ENCODE data around the gene PIM3. TPM values are rescaled to one million over a fixed set of nuclear protein-coding genes. Genes with fewer than 3 reads are reported as not detected.
"Not testable (repeated sequence)": the region's sequence is repeated elsewhere in the genome, so short reads cannot be mapped to it uniquely, and the experiment has no call there.

Gene PIM3
- polyA plus RNA-seq, 1 donor, result 41.5 TPM

DNA sequence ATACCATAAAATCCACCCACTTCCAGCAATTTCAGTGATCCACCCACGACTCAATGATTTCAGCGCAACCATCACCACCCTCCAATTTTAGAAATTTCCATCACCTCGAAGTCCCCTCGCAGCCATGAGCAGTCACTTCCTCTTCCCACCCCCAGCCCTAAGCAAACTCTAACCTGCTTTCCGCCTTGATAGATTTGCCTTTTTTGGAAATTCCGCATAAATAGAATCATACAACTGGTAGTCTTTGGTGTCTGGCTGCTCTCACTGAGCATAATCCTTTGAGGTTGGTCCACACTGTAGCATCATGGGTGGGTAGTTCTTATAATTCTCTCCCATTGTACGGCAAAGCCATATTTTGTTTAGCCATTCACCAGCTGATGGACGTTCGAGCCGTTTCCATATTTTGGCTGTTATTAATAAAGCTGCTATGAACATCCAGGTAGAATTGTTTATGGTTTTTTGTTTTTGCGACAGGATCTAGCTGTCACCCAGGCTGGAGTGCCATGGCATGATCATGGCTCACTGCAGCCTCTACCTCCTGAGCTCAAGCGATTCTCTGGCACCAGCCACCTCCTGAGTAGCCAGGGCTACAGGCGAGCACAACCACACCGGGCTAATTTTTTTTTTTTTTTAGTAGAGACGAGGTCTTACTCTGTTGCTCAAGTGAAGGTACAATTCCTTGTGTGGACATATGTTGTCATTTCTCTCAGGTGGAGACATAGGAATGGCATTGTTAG, 16.0 kb downstream of the PIM3 start:
- H3K4me1 ChIP-seq (ENCODE audit: control insufficient read depth, insufficient read depth, low read length), result peaks cover 2% of the 10 kb centered on the region
- DNase-seq, result no peak
- H3K4me3 ChIP-seq (ENCODE audit: low read length), result no peak overlapping the region
- peaks cover 8% of the 10 kb centered on the region for H3K9me3 ChIP-seq (ENCODE audit: control insufficient read depth, low read depth, low read length)
- no peaks in the 10 kb centered on the region for H3K36me3 ChIP-seq (ENCODE audit: control insufficient read depth, insufficient read depth, low read length)
- peaks cover 10% of the 10 kb centered on the region for H3K27me3 ChIP-seq (ENCODE audit: control insufficient read depth, insufficient read depth, low read length)
- 85% methylated on average over 4 of the region's 15 CpGs for WGBS (ENCODE audit: insufficient coverage, low lambda C conversion rate)
- no peak overlapping the region for H3K27ac ChIP-seq (ENCODE audit: low read length)

DNA sequence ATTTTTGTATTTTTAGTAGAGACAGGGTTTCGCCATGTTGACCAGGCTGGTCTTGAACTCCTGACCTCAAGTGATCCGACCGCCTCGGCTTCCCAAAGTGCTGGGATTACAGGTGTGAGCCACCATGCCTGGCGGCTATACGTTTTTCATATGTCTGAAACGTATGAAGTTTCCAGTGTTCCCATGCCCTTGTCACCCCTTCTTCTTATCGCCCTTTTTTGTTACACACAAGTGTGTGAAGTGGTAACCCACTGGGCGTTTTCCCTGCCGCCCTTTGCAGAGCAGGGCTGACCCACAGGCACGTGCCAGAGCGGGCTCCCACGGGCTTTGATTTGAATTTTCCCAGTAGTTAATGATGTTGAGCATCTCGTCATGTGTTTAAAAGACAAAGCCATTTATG, 17.0 kb downstream of the PIM3 start:
- H3K4me1 ChIP-seq (ENCODE audit: control insufficient read depth, insufficient read depth, low read length), result peaks cover under 1% of the 10 kb centered on the region
- H3K27ac ChIP-seq (ENCODE audit: low read length), result no peak overlapping the region
- DNase-seq, result no peak
- peaks cover 5% of the 10 kb centered on the region for H3K27me3 ChIP-seq (ENCODE audit: control insufficient read depth, insufficient read depth, low read length)
- H3K4me3 ChIP-seq (ENCODE audit: low read length), result no peak overlapping the region
- H3K36me3 ChIP-seq (ENCODE audit: control insufficient read depth, insufficient read depth, low read length), result no peaks in the 10 kb centered on the region
- 100% methylated on average over 1 of the region's 14 CpGs for WGBS (ENCODE audit: insufficient coverage, low lambda C conversion rate)
- peaks cover 8% of the 10 kb centered on the region for H3K9me3 ChIP-seq (ENCODE audit: control insufficient read depth, low read depth, low read length)

DNA sequence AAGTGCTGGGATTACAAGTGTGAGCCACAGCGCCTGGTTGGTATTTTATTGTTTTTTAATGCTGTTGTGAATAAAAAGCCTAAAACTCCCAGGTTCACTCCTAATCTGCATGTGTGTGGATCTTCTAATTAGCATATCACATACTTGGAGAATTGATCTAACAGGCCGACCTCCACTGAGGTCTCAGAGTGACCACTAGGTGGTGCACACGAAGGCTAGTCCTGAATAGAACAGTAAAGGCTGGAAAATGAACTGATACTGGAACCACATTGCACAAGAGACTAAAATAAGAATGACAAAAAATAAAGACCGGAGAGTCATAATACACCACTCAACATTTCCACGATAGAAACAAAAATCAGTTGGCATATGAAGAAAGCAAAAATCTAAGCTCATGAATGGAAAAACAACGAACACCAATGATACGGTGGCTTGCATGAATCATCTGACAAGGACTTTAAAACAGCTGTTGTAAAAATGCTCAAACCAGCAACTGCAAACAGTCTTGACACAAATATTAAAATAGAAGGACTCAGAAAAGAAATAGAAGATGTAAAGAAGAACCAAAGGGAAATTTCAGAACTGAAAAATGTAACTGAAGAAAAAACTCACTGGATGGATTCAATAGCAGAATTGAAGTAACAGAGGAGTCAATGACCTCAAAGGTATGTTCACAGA, 19.2 kb downstream of the PIM3 start:
- Histone ChIP-seq H3K9me3 (ENCODE audit: control insufficient read depth, low read depth, low read length) (peaks cover 6% of the 10 kb centered on the region), H3K27me3 (ENCODE audit: control insufficient read depth, insufficient read depth, low read length) (peaks cover 25% of the 10 kb centered on the region), H3K4me1 (ENCODE audit: control insufficient read depth, insufficient read depth, low read length) (no peaks in the 10 kb centered on the region), H3K4me3 (ENCODE audit: low read length) (no peak overlapping the region), H3K36me3 (ENCODE audit: control insufficient read depth, insufficient read depth, low read length) (no peaks in the 10 kb centered on the region), H3K27ac (ENCODE audit: low read length) (no peak overlapping the region)
- WGBS (ENCODE audit: insufficient coverage, low lambda C conversion rate), result 76% methylated on average over 5 of the region's 7 CpGs
- DNase-seq, result no peak

DNA sequence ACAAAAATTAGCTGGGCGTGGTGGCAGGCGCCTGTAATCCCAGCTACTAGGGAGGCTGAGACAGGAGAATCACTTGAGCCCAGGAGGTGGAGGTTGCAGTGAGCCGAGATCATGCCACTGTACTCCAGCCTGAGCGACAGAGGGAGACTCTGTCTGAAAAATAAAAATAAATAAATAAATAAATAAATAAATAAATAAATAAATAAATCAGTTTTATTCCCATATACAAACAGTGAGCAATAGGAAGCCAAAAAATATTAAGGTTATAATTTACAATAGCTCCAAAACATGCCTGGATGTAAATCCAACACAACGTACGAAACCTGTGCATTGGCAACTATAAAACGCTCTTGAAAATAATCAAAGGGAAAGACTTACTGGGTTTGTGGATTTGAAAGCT, 21.2 kb downstream of the PIM3 start:
- peaks cover 28% of the 10 kb centered on the region for H3K27me3 ChIP-seq (ENCODE audit: control insufficient read depth, insufficient read depth, low read length)
- WGBS (ENCODE audit: insufficient coverage, low lambda C conversion rate), result 100% methylated on average over 1 of the region's 7 CpGs

DNA sequence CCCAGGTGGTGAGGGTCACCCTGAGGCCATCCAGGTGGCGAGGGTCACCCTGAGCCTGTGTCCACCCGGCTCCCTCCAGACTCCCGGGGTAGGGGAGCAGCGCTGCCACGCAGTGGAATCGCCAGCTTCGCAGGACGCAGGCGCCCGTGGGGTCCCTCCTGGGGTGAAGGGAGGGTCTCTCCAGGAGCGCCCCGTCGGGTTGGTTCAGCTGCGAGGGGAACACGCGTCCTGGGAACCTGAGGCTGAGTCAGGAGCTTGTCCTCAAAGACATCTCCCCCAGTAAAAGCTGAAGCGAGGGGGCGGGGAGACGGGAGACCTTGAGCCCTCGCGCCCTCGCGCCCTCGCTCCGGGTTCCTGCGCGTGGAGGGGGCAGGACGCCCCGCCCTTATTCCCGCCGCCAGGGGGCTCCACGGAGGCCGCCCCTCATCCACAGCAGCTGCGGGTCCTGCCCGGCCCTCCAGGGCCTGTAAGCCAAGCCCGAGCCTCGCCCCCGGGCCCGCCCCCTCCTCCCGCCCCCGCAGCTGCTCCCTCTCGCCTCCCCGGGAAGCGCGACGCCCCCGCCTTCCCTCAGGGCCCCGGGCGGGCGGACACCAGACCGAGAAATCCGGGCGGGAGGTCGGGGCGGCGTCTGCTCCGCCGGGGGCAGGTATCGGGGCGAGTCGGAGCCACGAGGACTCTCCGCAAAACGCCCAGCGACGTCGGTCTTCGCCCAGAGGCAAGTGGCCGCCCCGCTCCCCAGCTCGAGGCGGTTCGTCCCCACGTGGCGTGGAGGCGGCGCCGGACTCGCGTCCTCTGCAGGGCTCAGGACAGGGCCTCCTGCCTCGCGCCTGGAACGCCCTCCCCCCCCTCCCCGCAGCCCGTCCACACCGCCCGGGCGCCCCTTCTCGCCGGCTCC, 22.8 kb downstream of the PIM3 start:
- Histone ChIP-seq H3K27ac (ENCODE audit: low read length) (no peak overlapping the region), H3K4me3 (ENCODE audit: low read length) (no peak overlapping the region)
- DNase-seq, result no peak

More for the DNA sequence above, 21.2 kb downstream of the PIM3 start:
- H3K4me3 ChIP-seq (ENCODE audit: low read length); DNase-seq; H3K27ac ChIP-seq (ENCODE audit: low read length); H3K36me3 ChIP-seq (ENCODE audit: control insufficient read depth, insufficient read depth, low read length); H3K4me1 ChIP-seq (ENCODE audit: control insufficient read depth, insufficient read depth, low read length): not testable (repeated sequence)
- H3K9me3 ChIP-seq (ENCODE audit: control insufficient read depth, low read depth, low read length), result peaks cover 13% of the 10 kb centered on the region

DNA sequence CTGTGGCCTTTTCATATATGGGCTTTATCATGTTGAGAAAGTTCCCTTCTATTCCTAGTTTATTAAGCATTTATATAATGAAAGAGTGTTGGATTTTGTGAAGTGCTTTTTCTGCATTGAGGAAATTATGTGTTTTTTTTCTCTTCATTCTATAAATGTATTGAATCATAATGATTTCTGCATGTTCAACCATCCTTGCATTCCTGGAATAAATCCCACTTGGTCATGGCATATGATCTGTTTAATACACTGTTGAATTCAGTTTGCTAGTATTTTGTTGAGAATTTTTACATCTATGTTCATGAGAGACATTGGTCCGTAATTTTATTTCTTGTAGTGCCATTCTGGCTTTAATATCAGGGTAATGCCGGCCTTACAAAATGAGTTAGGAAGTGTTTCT, 25.8 kb downstream of the PIM3 start:
- no peak overlapping the region for H3K27ac ChIP-seq (ENCODE audit: low read length)
- H3K36me3 ChIP-seq (ENCODE audit: control insufficient read depth, insufficient read depth, low read length), result no peaks in the 10 kb centered on the region
- no CpG with 5 or more reads among the region's 2 CpGs for WGBS (ENCODE audit: insufficient coverage, low lambda C conversion rate)

More for the DNA sequence above, 22.8 kb downstream of the PIM3 start:
- Histone ChIP-seq H3K4me1 (ENCODE audit: control insufficient read depth, insufficient read depth, low read length) (no peaks in the 10 kb centered on the region), H3K9me3 (ENCODE audit: control insufficient read depth, low read depth, low read length) (peaks cover 13% of the 10 kb centered on the region), H3K27me3 (ENCODE audit: control insufficient read depth, insufficient read depth, low read length) (peaks cover 28% of the 10 kb centered on the region), H3K36me3 (ENCODE audit: control insufficient read depth, insufficient read depth, low read length) (no peaks in the 10 kb centered on the region)
- no CpG with 5 or more reads among the region's 90 CpGs for WGBS (ENCODE audit: insufficient coverage, low lambda C conversion rate)

DNA sequence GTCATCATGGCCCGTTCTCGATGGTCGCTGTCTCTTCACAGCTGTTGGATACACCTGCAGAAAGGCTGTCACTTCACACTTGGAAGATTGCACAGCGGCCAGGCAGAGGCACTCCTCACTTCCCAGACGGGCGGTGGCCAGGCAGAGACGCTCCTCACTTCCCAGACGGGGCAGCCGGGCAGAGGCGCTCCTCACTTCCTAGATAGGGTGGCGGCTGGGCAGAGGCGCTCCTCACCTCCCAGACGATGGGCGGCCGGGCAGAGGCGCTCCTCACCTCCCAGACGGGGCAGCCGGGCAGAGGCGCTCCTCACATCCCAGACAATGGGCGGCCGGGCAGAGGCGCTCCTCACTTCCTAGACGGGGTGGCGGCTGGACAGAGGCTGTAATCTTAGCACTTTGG, 29.3 kb downstream of the PIM3 start:
- H3K27ac ChIP-seq (ENCODE audit: low read length); H3K36me3 ChIP-seq (ENCODE audit: control insufficient read depth, insufficient read depth, low read length); H3K4me3 ChIP-seq (ENCODE audit: low read length); H3K27me3 ChIP-seq (ENCODE audit: control insufficient read depth, insufficient read depth, low read length); DNase-seq; H3K4me1 ChIP-seq (ENCODE audit: control insufficient read depth, insufficient read depth, low read length): not testable (repeated sequence)
- peaks cover 21% of the 10 kb centered on the region for H3K9me3 ChIP-seq (ENCODE audit: control insufficient read depth, low read depth, low read length)
- no CpG with 5 or more reads among the region's 24 CpGs for WGBS (ENCODE audit: insufficient coverage, low lambda C conversion rate)

More for the DNA sequence above, 25.8 kb downstream of the PIM3 start:
- peaks cover 25% of the 10 kb centered on the region for H3K9me3 ChIP-seq (ENCODE audit: control insufficient read depth, low read depth, low read length)
- no peaks in the 10 kb centered on the region for H3K4me1 ChIP-seq (ENCODE audit: control insufficient read depth, insufficient read depth, low read length)
- no peak overlapping the region for H3K4me3 ChIP-seq (ENCODE audit: low read length)
- H3K27me3 ChIP-seq (ENCODE audit: control insufficient read depth, insufficient read depth, low read length), result peaks cover 28% of the 10 kb centered on the region
- DNase-seq, result no peak

DNA sequence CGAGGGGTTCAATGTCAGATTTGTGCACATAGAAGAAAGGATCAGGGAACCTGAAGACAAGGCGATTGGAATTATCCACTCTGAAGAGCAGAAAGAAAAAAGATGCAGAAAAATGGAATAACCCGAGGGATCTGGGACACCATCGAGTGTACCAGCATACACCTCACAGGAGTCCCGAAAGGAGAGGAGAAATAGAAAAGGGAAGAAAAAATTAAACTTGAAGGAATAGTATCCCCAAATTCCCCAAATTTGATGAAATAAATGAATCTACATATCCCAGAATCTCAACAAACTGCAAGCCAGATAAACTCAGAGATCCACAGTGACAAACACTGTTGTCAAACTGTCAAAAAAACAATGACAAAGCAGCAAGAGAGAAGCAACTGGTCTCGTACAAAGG, 30.6 kb downstream of the PIM3 start:
- DNase-seq, result no peak
- no peak overlapping the region for H3K4me3 ChIP-seq (ENCODE audit: low read length)
- WGBS (ENCODE audit: insufficient coverage, low lambda C conversion rate), result 91% methylated on average over 5 of the region's 6 CpGs

DNA sequence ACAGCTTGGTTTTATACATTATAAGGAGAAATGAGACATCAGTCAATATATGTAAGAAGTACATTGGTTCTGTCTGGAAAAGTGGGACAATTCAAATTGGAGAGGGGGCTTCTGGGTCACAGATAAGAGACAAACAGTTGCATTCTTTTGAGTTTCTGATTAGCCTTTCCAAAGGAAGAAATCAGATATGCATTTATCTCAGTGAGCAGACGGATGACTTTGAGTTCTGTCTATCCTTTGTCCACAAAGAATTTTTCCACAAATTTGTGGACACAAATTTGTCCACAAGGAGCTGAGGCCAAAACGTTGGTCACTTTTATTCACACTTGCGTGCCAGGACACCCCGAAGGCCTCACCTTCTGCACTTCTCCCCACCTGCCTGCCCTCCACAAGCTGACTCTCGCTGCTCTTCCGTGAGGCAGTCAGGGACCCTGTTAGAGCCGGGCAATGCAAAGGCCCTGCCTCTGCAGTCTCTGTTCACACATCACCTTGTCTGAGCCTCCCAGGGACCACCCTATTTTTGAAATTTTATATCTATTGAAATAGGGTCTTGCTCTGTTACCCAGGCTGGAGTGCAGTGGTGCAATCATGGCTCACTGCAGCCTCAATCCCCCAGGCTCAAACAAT, 31.4 kb downstream of the PIM3 start:
- Histone ChIP-seq H3K4me1 (ENCODE audit: control insufficient read depth, insufficient read depth, low read length) (peaks cover 20% of the 10 kb centered on the region), H3K4me3 (ENCODE audit: low read length) (no peak overlapping the region), H3K9me3 (ENCODE audit: control insufficient read depth, low read depth, low read length) (peaks cover 14% of the 10 kb centered on the region), H3K27me3 (ENCODE audit: control insufficient read depth, insufficient read depth, low read length) (no peaks in the 10 kb centered on the region), H3K36me3 (ENCODE audit: control insufficient read depth, insufficient read depth, low read length) (no peaks in the 10 kb centered on the region), H3K27ac (ENCODE audit: low read length) (no peak overlapping the region)
- no peak for DNase-seq
- WGBS (ENCODE audit: insufficient coverage, low lambda C conversion rate), result 100% methylated on average over 2 of the region's 7 CpGs

More for the DNA sequence above, 30.6 kb downstream of the PIM3 start:
- Histone ChIP-seq H3K27ac (ENCODE audit: low read length) (no peak overlapping the region), H3K27me3 (ENCODE audit: control insufficient read depth, insufficient read depth, low read length) (no peaks in the 10 kb centered on the region), H3K4me1 (ENCODE audit: control insufficient read depth, insufficient read depth, low read length) (peaks cover 12% of the 10 kb centered on the region), H3K36me3 (ENCODE audit: control insufficient read depth, insufficient read depth, low read length) (no peaks in the 10 kb centered on the region), H3K9me3 (ENCODE audit: control insufficient read depth, low read depth, low read length) (peaks cover 14% of the 10 kb centered on the region)
